Body of pancreas (tissue), 4 donors: ENCODE results near the gene TMEM63A. TPM values are rescaled to one million over a fixed set of nuclear protein-coding genes. Genes with fewer than 3 reads are reported as not detected.
"Not testable (repeated sequence)": the region's sequence is repeated elsewhere in the genome, so short reads cannot be mapped to it uniquely, and the experiment has no call there.

ENCODE experiments used
- ATAC-seq: fragments of 150-250 bp; one replicate; pipeline ENCODE4 v1.9.1; 2016
- DNase-seq, 4 donors: peaks; one replicate each; pipeline ENCODE4 v3.0.0-alpha.2; 2019
- H3K27ac ChIP-seq, 4 donors: fragments of 200-600 bp; sonication (generic); 1 replicate in 3 of 4; 2 replicates in 1 of 4; pipeline versions ENCODE4 v1.5.1 to v1.6.1; 2016 to 2019; ENCODE audit warnings: mild to moderate bottlenecking in 1 of 4, mixed read lengths in 1 of 4, moderate library complexity in 1 of 4
- H3K27me3 ChIP-seq, 2 donors: fragments of 200-600 bp; sonication (generic); one replicate each; pipeline ENCODE4 v1.6.0; 2016; ENCODE audit warnings: mild to moderate bottlenecking in 1 of 2
- H3K36me3 ChIP-seq, 2 donors: fragments of 200-600 bp; sonication (generic); replicated peaks in 1 of 2; 2 replicates each; pipeline ENCODE4 v1.5.1; 2016; ENCODE audit warnings: low read depth in 2 of 2; ENCODE audit not compliant: insufficient read depth in 1 of 2
- H3K4me1 ChIP-seq: fragments of 200-600 bp; sonication (generic); one replicate; pipeline ENCODE4 v1.6.0; 2016
- H3K4me3 ChIP-seq, 2 donors: fragments of 200-600 bp; sonication (generic); 1 replicate in 1 of 2; 2 replicates in 1 of 2; pipeline ENCODE4 v1.5.1; 2016 to 2019
- H3K9me3 ChIP-seq, 3 donors: fragments of 200-600 bp; sonication (generic); 1 replicate in 2 of 3; 2 replicates in 1 of 3; pipeline ENCODE4 v1.5.1; 2016
- POLR2A ChIP-seq, 3 donors: fragments of 450-650 bp; IDR thresholded peaks; one replicate each; pipeline ENCODE4 v1.6.1; 2016; ENCODE audit warnings: antibody characterized with exemption in 3 of 3, mild to moderate bottlenecking in 2 of 3
- WGBS, 2 donors: methylation state at CpG; one replicate each; pipeline ENCODE4 v1.1.5; 2017; 5-methylcytosine and 5-hydroxymethylcytosine counted together
- intact Hi-C: fragments of 100-400 bp; cut with DNase I; formaldehyde crosslinking; loops from one replicate; pipeline ENCODE4 v1.15.1; 2023
- total RNA-seq, 2 donors: library from RNA; depleted of rRNA; stranded (reverse); fragments of >200 nt; gene quantifications; one replicate each; pipeline ENCODE4 v1.1.0, GENCODE V29; 2016
- TF ChIP-seq, protein P1 (sequence below), 7 experiments: fragments of 450-650 bp in 4 of 7; fragments of 200-600 bp in 3 of 7; sonication (generic) in 3 of 7; IDR thresholded peaks; one replicate each; pipeline ENCODE4 v1.5.1; 2016 to 2019; ENCODE audit warnings: antibody characterized with exemption in 7 of 7

The TMEM63A gene
- total RNA-seq, 2 donors from 2014 or later: 129 to 217 TPM

DNA sequence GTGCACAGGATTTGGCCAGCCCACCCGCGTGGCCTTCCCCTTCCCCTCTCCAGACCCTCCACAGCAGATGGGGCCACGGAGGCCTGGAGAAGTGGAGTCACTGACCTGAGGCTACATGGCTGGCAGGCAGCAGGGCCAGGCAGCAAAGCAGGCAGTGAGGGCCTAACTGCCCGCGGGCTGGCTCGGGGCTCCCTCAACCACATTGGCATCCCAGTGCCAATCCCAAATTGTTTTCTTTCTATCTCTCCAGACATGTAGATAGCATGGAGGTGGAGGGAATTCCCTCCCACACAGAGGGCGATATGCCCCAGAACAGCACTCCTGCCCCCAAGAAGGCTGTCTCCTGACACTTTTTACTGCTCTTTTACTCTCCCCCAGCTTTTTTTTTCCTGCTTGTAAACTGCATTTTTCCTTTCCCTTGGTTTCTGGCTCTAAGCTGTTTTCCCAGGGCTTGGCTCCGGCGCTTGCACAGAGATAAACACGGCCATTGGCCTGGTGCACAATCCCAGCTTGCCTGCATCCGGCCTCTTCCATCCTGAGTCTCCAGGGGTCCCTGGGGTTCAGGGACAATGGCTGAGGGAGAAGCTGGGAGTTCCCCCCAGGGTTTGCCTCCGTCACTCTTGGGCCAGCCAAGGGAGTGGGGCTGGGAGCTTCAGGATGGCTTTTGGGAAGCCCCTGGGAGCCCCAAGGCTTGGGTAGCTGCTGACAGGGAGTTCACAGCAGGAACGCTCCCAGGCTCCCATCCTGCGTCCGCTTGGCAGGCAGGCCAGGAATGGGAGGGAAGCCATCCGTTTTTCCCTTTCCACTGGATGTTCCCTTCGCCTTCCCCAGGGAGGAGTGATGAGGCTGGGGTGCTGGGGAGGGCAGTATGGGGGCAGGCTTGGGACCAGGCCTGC lies 65.3 kb downstream of the TMEM63A start:
- WGBS, 2 donors: 36 to 38% methylated on average over 15 to 17 of the region's 17 CpGs

DNA sequence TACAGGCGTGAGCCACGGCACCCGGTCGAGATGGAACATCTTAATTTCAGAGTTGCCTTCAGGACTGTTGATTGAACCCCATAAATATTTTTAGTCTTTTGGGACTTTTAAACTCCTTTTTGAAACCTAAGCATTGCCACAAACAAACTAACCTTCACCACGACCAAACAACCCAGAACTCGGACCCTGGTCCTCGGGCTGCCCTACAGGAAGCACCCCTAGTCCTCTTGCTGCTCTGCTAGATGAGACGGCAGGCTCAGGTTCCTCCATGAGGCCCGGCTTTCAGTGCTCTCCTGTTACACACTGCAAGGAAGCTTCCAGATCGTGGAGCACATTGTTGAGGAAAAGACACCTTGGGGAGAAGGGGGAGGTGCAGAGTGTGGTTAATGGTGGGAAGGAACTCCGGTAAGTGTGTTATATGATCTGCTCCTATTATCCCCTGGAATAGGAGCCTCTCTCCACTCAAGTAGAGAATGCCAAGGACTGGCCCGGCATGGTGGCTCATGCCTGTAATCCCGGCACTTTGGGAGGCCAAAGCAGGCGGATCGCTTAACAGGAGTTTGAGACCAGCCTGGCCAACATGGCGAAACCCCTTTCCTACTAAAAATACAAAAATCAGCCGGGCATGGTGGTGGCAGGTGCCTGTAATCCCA lies 66.5 kb downstream of the TMEM63A start:
- no peak for TF ChIP-seq POLR2A (IDR thresholded peaks at IDR 0.05)
- TF ChIP-seq, protein P1, sequence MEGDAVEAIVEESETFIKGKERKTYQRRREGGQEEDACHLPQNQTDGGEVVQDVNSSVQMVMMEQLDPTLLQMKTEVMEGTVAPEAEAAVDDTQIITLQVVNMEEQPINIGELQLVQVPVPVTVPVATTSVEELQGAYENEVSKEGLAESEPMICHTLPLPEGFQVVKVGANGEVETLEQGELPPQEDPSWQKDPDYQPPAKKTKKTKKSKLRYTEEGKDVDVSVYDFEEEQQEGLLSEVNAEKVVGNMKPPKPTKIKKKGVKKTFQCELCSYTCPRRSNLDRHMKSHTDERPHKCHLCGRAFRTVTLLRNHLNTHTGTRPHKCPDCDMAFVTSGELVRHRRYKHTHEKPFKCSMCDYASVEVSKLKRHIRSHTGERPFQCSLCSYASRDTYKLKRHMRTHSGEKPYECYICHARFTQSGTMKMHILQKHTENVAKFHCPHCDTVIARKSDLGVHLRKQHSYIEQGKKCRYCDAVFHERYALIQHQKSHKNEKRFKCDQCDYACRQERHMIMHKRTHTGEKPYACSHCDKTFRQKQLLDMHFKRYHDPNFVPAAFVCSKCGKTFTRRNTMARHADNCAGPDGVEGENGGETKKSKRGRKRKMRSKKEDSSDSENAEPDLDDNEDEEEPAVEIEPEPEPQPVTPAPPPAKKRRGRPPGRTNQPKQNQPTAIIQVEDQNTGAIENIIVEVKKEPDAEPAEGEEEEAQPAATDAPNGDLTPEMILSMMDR (IDR thresholded peaks at IDR 0.05): no peak
- no peak for DNase-seq
- no peak for ATAC-seq
- no peaks in the 10 kb centered on the region for H3K9me3 ChIP-seq
- peak overlapping the region in 2 of 4 donors; percentile 85 to 88 for H3K27ac ChIP-seq
- H3K4me1 ChIP-seq: peaks cover 95% of the 10 kb centered on the region
- H3K27me3 ChIP-seq: no peaks in the 10 kb centered on the region
- 83 to 87% methylated on average over 16 to 17 of the region's 17 CpGs for WGBS, 2 donors
- intact Hi-C loops: no loop called here
- H3K36me3 ChIP-seq: no peaks in the 10 kb centered on the region
- H3K4me3 ChIP-seq: no peak overlapping the region

More for the DNA sequence above, 65.3 kb downstream of the TMEM63A start:
- Histone ChIP-seq H3K4me1 (peaks cover 98% of the 10 kb centered on the region), H3K27ac (peak overlapping the region; percentile 85 to 88 (median 87)), H3K36me3 (no peaks in the 10 kb centered on the region), H3K9me3 (no peaks in the 10 kb centered on the region), H3K4me3 (no peak overlapping the region), H3K27me3 (no peaks in the 10 kb centered on the region)
- intact Hi-C loops: no loop called here
- DNase-seq (peak; percentile 35 to 55 (median 48)), ATAC-seq (peak; percentile 14)
- TF ChIP-seq POLR2A (IDR thresholded peaks at IDR 0.05): no peak
- TF ChIP-seq, protein P1 (IDR thresholded peaks at IDR 0.05): no peak

DNA sequence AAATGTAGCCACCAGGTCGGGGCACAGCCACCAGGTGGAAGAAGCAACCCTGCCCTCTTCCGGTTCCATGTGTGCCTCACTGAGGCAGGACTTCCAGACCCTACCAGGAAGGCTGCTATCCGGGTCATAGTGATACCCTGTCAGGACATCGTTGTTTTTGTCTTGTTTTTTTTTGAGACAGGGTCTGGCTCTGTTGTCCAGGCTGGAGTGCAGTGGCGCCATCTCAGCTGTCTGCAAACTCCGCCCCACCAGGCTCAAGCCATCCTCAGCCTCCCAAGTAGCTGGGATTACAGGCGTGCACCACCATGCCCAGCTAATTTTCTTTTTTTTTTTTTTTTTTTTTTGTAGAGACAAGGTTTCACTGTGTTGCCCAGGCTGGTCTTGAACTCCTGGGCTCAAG lies 67.1 kb downstream of the TMEM63A start:
- H3K4me3 ChIP-seq, H3K9me3 ChIP-seq, ATAC-seq, H3K36me3 ChIP-seq, H3K27me3 ChIP-seq, intact Hi-C loops, DNase-seq: not testable (repeated sequence)
- H3K4me1 ChIP-seq: peaks cover 90% of the 10 kb centered on the region
- WGBS, 2 donors: 75 to 84% methylated on average over 2 to 6 of the region's 7 CpGs
- peak overlapping the region in 3 of 4 donors; percentile 84 to 93 (median 89) for H3K27ac ChIP-seq

DNA sequence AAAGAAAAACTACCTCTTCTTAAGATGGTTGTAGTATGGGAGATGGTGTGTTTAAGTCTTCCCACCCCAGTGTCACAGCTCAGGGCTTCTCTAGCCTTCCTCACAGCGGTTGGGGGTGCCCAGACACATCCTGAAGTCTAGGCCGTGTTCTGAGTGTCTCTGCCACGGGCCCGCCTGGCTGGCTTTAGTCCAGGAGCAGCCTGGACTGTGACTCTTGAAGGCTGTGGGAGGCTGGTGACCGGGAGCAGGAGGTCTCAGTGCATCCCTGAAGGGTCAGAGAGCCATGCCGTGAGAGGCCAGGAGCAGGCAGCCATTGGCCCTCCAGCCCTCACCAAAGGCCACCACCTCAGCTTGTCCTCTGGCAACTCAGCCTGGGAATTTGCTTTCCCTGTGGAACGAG lies 67.8 kb downstream of the TMEM63A start:
- H3K4me1 ChIP-seq: peaks cover 87% of the 10 kb centered on the region
- H3K4me3 ChIP-seq: no peak overlapping the region
- intact Hi-C loops: no loop called here
- H3K27ac ChIP-seq: peak overlapping the region; percentile 26 to 93 (median 86)
- no peak for ATAC-seq
- H3K36me3 ChIP-seq: no peaks in the 10 kb centered on the region
- TF ChIP-seq, protein P1 (IDR thresholded peaks at IDR 0.05): no peak
- TF ChIP-seq POLR2A (IDR thresholded peaks at IDR 0.05): no peak
- 49 to 54% methylated on average over 5 to 7 of the region's 7 CpGs for WGBS, 2 donors
- no peak for DNase-seq
- no peaks in the 10 kb centered on the region for H3K9me3 ChIP-seq
- no peaks in the 10 kb centered on the region for H3K27me3 ChIP-seq

DNA sequence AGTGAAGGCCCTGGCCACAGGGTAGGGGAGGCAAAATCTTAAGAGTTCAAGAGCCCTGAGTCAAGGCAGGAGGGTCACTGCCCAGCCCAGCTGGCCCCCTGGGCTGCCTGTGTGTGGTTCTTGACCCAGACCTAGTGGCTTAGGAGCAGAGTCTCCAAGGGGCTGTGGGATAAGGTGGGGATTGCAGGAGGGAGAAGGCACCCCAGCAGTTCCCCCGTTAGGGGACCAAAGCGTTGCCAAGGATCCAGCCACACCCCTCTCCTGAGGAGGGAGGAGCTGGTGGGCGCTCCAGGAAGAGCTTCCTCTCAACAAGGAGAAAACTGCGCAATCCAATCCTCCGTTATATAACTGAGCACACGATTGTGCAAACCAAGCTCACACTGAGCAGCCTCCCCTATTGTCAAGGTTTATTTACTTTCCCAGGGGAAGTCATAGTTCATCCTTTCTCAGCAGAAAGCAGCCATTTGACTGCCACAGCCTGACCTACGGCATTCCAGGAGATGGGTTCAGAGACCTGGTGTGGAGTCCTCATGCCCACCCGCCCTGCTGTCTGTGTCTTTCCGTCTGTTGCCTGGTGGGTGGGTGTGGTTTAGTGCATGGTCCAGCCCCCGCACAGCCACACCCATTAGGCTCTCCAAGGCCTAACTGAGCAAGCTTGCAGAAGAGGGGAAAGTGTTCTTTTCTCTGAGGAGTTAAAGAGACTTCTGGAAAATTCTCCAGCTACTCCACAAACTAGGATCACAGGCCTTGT lies 68.8 kb downstream of the TMEM63A start:
- peak; percentile 33 for ATAC-seq
- Histone ChIP-seq H3K9me3 (no peaks in the 10 kb centered on the region), H3K27me3 (no peaks in the 10 kb centered on the region), H3K27ac (peak overlapping the region; percentile 84 to 93 (median 90)), H3K4me3 (no peak overlapping the region), H3K4me1 (peaks cover 80% of the 10 kb centered on the region), H3K36me3 (no peaks in the 10 kb centered on the region)
- peak; percentile 48 to 78 (median 67) for DNase-seq
- TF ChIP-seq, protein P1 (IDR thresholded peaks at IDR 0.05): no peak
- TF ChIP-seq POLR2A (IDR thresholded peaks at IDR 0.05): no peak
- 15 to 18% methylated on average over 9 to 10 of the region's 10 CpGs for WGBS, 2 donors
- intact Hi-C loops: no loop called here
